Measurements from ENCODE around the gene HS1BP3. TPM values are rescaled to one million over a fixed set of nuclear protein-coding genes. Genes with fewer than 3 reads are reported as not detected.

The HS1BP3 gene
- total and polyA plus RNA-seq, 2 of the 4 experiments (the other 2 are of a cell fraction), result 9.0 to 14.8 TPM

DNA sequence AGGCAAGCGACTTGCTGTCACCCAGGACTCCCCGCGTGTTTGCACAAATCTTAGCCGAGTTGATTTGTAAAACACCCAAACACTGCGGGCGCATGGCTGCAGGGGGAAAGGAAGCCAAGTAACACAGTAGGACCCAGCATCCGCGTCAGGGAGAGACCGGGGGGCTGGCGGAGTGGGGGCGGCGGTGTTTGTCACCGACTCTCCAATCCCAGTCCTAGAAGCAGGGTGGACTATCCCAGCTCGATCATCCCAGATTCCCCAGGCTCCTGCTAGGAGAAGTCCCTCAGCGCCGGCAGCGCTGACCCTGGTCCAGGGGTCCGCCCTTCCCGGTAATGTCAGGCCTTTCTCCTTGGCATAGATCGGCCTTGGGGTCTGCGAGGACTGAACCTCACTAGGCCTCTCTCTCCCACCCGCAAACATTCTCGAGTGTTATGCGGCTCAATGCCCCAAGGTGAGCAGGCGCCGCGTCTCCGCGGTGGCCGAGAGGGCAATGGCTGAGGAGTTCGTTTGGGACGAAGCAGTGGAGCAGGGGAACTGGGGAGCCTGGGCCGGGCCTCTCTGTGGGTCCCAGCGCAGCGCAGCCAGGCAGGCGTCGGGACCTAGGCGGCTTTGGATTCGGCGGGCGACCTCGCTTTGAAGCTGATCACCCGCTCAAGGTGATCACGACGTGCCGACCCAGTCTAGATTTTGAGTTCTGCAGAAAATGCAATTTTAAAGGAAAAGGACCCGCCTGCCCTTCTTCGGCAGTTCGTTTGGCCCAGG, 14.5 kb upstream of the HS1BP3 start:
- ATAC-seq (ENCODE audit: low read depth) (no peak), DNase-seq (no peak)
- Histone ChIP-seq H3K79me1 (ENCODE audit: low read depth in 1 of 2, low read length in 2 of 2) (no peaks in the 10 kb centered on the region), H2AK9ac (replicated peaks; ENCODE audit: low read depth, low read length, poor library complexity) (peak overlapping the region; percentile 31), H3K18ac (ENCODE audit: low read depth, low read length) (no peak overlapping the region), H2BK5ac (ENCODE audit: low read depth, low read length, poor library complexity, severe bottlenecking) (no peak overlapping the region), H2BK15ac (ENCODE audit: low read depth, low read length) (no peak overlapping the region), H2BK120ac (ENCODE audit: low read depth, low read length) (no peak overlapping the region), H3K27me3 (ENCODE audit: control insufficient read depth, insufficient read depth, low read length) (peaks cover 88% of the 10 kb centered on the region), H3K27ac (ENCODE audit: insufficient read depth, low read length) (no peak overlapping the region), H3K23ac (ENCODE audit: low read depth, low read length) (peak overlapping the region; percentile 42), H4K8ac (ENCODE audit: low read depth in 2 of 2, low read length in 2 of 2) (no peak overlapping the region), H3K4me3 (ENCODE audit: insufficient read depth, low read depth, low read length) (no peak overlapping the region), H3K4me1 (ENCODE audit: control insufficient read depth, insufficient read depth, low read length) (peaks cover 3% of the 10 kb centered on the region; the same call in 1 of the 2 replicates), H2AK5ac (ENCODE audit: low read depth, low read length) (no peak overlapping the region), H4K91ac (ENCODE audit: insufficient read depth, low read depth, low read length) (no peak overlapping the region), H4K5ac (ENCODE audit: low read depth, low read length) (no peak overlapping the region), H4K20me1 (ENCODE audit: insufficient read depth, low read length) (peaks cover 16% of the 10 kb centered on the region), H3K36me3 (ENCODE audit: control insufficient read depth, insufficient read depth, low read length) (no peaks in the 10 kb centered on the region), H2BK20ac (ENCODE audit: low read depth, low read length) (no peak overlapping the region), H3K9ac (ENCODE audit: low read depth, low read length) (no peak overlapping the region), H3K56ac (ENCODE audit: extremely low read depth, insufficient read depth, low read length) (no peak overlapping the region), H3K9me3 (ENCODE audit: control insufficient read depth, insufficient read depth, low read length) (peaks cover 2% of the 10 kb centered on the region; the same call in 1 of the 2 replicates), H2AFZ (replicated peaks; ENCODE audit: low read length, poor library complexity) (peak overlapping the region; percentile 83), H3K4ac (ENCODE audit: low read depth, low read length) (no peak overlapping the region), H3K14ac (replicated peaks; ENCODE audit: low read depth, low read length) (no peak overlapping the region), H3K4me2 (ENCODE audit: low read depth, low read length) (no peak overlapping the region; the same call in 1 of the 2 replicates), H3K9me1 (ENCODE audit: insufficient read depth, low read length) (no peaks in the 10 kb centered on the region)
- 6% methylated on average over 35 of the region's 49 CpGs; no CpG with 5 or more reads in 1 of the 2 experiments for WGBS, 2 experiments (ENCODE audit: extremely low coverage in 2 of 2, insufficient read length in 1 of 2)
- CTCF ChIA-PET, result interaction anchor here (1.3 kb wide), 2 partner anchors 10 to 298 kb away, joined by 4 to 8 read pairs; no protein-coding TSS in a partner anchor
- TF ChIP-seq BHLHE40 (IDR thresholded peaks at IDR 0.05; ENCODE audit: low read depth, low read length) (no peak), CEBPB (IDR thresholded peaks at IDR 0.05; ENCODE audit: low read depth, low read length) (no peak), RAD21 (IDR thresholded peaks at IDR 0.05; ENCODE audit: low read length) (no peak), MAFK (IDR thresholded peaks at IDR 0.05; ENCODE audit: low read depth, low read length) (no peak), SMC3 (IDR thresholded peaks at IDR 0.05; ENCODE audit: low read depth, low read length) (no peak), POLR2A (IDR thresholded peaks at IDR 0.05; ENCODE audit: low read depth, low read length) (no peak), FOS (IDR thresholded peaks at IDR 0.05; ENCODE audit: low read depth, low read length) (no peak), CHD1 (IDR thresholded peaks at IDR 0.05; ENCODE audit: low read depth, low read length) (no peak), RFX5 (IDR thresholded peaks at IDR 0.05; ENCODE audit: low read depth, low read length) (no peak)
- TF ChIP-seq, protein P1, sequence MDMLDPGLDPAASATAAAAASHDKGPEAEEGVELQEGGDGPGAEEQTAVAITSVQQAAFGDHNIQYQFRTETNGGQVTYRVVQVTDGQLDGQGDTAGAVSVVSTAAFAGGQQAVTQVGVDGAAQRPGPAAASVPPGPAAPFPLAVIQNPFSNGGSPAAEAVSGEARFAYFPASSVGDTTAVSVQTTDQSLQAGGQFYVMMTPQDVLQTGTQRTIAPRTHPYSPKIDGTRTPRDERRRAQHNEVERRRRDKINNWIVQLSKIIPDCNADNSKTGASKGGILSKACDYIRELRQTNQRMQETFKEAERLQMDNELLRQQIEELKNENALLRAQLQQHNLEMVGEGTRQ (IDR thresholded peaks at IDR 0.05; ENCODE audit: low read depth, low read length), result no peak
- POLR2A ChIA-PET (ENCODE audit: unreplicated experiment), result no interaction called here
- in situ Hi-C loops (cut with MboI; ENCODE audit: low sequenced_read_pairs) (loop anchor here (25.0 kb wide), 1 partner anchor 1097 kb away; no protein-coding TSS in a partner anchor), intact Hi-C loops (cut with micrococcal nuclease) (no loop called here), dilution Hi-C loops (cut with HindIII; ENCODE audit: low sequenced_read_pairs, unreplicated experiment) (no loop called here)
- no TSS peak for BruUV-seq (replicated peaks)
